Activated naive CD8-positive, alpha-beta T cell treated with anti-CD3 and anti-CD28 coated beads, Interleukin-2, amount 10 ng/mL, durations not matched to agents 7 days and 5 days (primary cell): ENCODE results near the gene VSIR. TPM values are rescaled to one million over a fixed set of nuclear protein-coding genes. Genes with fewer than 3 reads are reported as not detected.

Experiments used
- ATAC-seq: fragments of 150-1000 bp; cut with Tn5 transposase; one replicate; pipeline ENCODE4 v1.10.0; 2021; ENCODE audit warnings: low read depth, moderate library complexity
- POLR2A ChIA-PET: fragments of 350-600 bp; sonication (Branson Sonifier 250); formaldehyde crosslinking; loops from one replicate; lab custom pipeline; 2021; ENCODE audit warnings: antibody characterized with exemption; lab: Charles Lee
- DNase-seq: peaks from one replicate; pipeline ENCODE4 v3.0.0; 2021
- H3K27ac Mint-ChIP-seq: one replicate; pipeline ENCODE4 v1.8.0; 2022; ENCODE audit warnings: mild to moderate bottlenecking, mixed read lengths
- H3K27me3 Mint-ChIP-seq: one replicate; pipeline ENCODE4 v1.8.0; 2022; ENCODE audit warnings: mild to moderate bottlenecking, moderate library complexity, mixed read lengths
- H3K36me3 Mint-ChIP-seq: one replicate; pipeline ENCODE4 v1.8.0; 2021; ENCODE audit warnings: mild to moderate bottlenecking, mixed read lengths
- H3K4me1 Mint-ChIP-seq: one replicate; pipeline ENCODE4 v1.8.0; 2021; ENCODE audit warnings: mixed read lengths
- H3K4me3 Mint-ChIP-seq: one replicate; pipeline ENCODE4 v1.8.0; 2022; ENCODE audit warnings: mild to moderate bottlenecking, moderate library complexity, mixed read lengths
- H3K9me3 Mint-ChIP-seq: one replicate; pipeline ENCODE4 v1.8.0; 2021; ENCODE audit warnings: mixed read lengths
- total RNA-seq, 2 experiments: library from RNA; stranded (reverse); gene quantifications; one replicate each; pipeline ENCODE4 v1.2.3, GENCODE V29; 2021

The VSIR gene
- total RNA-seq, 2 experiments from 2014 or later, result 124 to 125 TPM

- peaks cover 6% of the 10 kb centered on the region for H3K36me3 Mint-ChIP-seq
- ATAC-seq (no peak), DNase-seq (no peak)
- POLR2A ChIA-PET, result interaction anchor here (0.6 to 9.7 kb wide), 6 partner anchors 9 to 1488 kb away, joined by 3 to 71 read pairs (median 4); partner anchors contain the start of gene VSIR
- H3K9me3 Mint-ChIP-seq, result no peaks in the 10 kb centered on the region
- H3K4me3 Mint-ChIP-seq, result peak overlapping the region; percentile 61
- peaks cover 88% of the 10 kb centered on the region for H3K4me1 Mint-ChIP-seq
- H3K27me3 Mint-ChIP-seq, result no peaks in the 10 kb centered on the region
- H3K27ac Mint-ChIP-seq, result peak overlapping the region; percentile 93
Observed at GRCh38 chr10:71743089-71743838, 30.1 kb downstream of the VSIR start.

- Mint-ChIP-seq H3K4me3 (peak overlapping the region; percentile 61), H3K4me1 (peaks cover 87% of the 10 kb centered on the region), H3K9me3 (no peaks in the 10 kb centered on the region), H3K27ac (peak overlapping the region; percentile 93), H3K27me3 (no peaks in the 10 kb centered on the region), H3K36me3 (peaks cover 6% of the 10 kb centered on the region)
- DNase-seq (no peak), ATAC-seq (peak; percentile 24)
- POLR2A ChIA-PET, result interaction anchor here (0.8 to 9.7 kb wide), 9 partner anchors 9 to 34 kb away, joined by 3 to 71 read pairs (median 4); partner anchors contain the start of gene VSIR
Observed at GRCh38 chr10:71742301-71743088, 30.8 kb downstream of the VSIR start.

GRCh38 chr10:71741671-71742070, 31.6 kb downstream of the VSIR start:
- Mint-ChIP-seq H3K4me1 (peaks cover 87% of the 10 kb centered on the region), H3K9me3 (no peaks in the 10 kb centered on the region), H3K27ac (peak overlapping the region; percentile 93), H3K4me3 (peak overlapping the region; percentile 74), H3K36me3 (peaks cover 6% of the 10 kb centered on the region), H3K27me3 (no peaks in the 10 kb centered on the region)
- POLR2A ChIA-PET, result interaction anchor here (0.6 to 9.7 kb wide), 7 partner anchors 11 to 1571 kb away, joined by 3 to 71 read pairs (median 7); partner anchors contain the start of genes SAR1A and VSIR
- no peak for ATAC-seq
- no peak for DNase-seq

- no peaks in the 10 kb centered on the region for H3K9me3 Mint-ChIP-seq
- peaks cover 6% of the 10 kb centered on the region for H3K36me3 Mint-ChIP-seq
- peaks cover 87% of the 10 kb centered on the region for H3K4me1 Mint-ChIP-seq
- no peak for DNase-seq
- no peaks in the 10 kb centered on the region for H3K27me3 Mint-ChIP-seq
- peak overlapping the region; percentile 93 for H3K27ac Mint-ChIP-seq
- POLR2A ChIA-PET, result interaction anchor here (0.6 to 9.7 kb wide), 7 partner anchors 11 to 1570 kb away, joined by 3 to 71 read pairs (median 7); partner anchors contain the start of genes SAR1A and VSIR
- ATAC-seq, result no peak
- H3K4me3 Mint-ChIP-seq, result peak overlapping the region; percentile 74
Observed at GRCh38 chr10:71741029-71741428, 32.3 kb downstream of the VSIR start.

GRCh38 chr10:71740069-71740653, 33.2 kb downstream of the VSIR start:
- H3K4me1 Mint-ChIP-seq, result peaks cover 83% of the 10 kb centered on the region
- H3K4me3 Mint-ChIP-seq, result peak overlapping the region; percentile 5
- POLR2A ChIA-PET, result interaction anchor here (1.0 to 9.7 kb wide), 7 partner anchors 9 to 42 kb away, joined by 3 to 71 read pairs (median 5); partner anchors contain the start of gene VSIR
- no peaks in the 10 kb centered on the region for H3K9me3 Mint-ChIP-seq
- DNase-seq (no peak), ATAC-seq (no peak)
- peaks cover 6% of the 10 kb centered on the region for H3K36me3 Mint-ChIP-seq
- H3K27ac Mint-ChIP-seq, result peak overlapping the region; percentile 93
- no peaks in the 10 kb centered on the region for H3K27me3 Mint-ChIP-seq

GRCh38 chr10:71739358-71739900, 33.9 kb downstream of the VSIR start:
- no peak overlapping the region for H3K4me3 Mint-ChIP-seq
- H3K27ac Mint-ChIP-seq, result peak overlapping the region; percentile 93
- POLR2A ChIA-PET, result interaction anchor here (1.0 to 9.7 kb wide), 6 partner anchors 9 to 42 kb away, joined by 3 to 71 read pairs (median 4); partner anchors contain the start of gene VSIR

GRCh38 chr10:71737834-71738197, 35.5 kb downstream of the VSIR start:
- H3K9me3 Mint-ChIP-seq, result no peaks in the 10 kb centered on the region
- no peaks in the 10 kb centered on the region for H3K27me3 Mint-ChIP-seq
- peaks cover 78% of the 10 kb centered on the region for H3K4me1 Mint-ChIP-seq
- POLR2A ChIA-PET, result interaction anchor here (0.7 to 9.7 kb wide), 4 partner anchors 9 to 35 kb away, joined by 3 to 71 read pairs (median 34); partner anchors contain the start of gene VSIR
- peaks cover 3% of the 10 kb centered on the region for H3K36me3 Mint-ChIP-seq
- ATAC-seq, result no peak
- no peak overlapping the region for H3K4me3 Mint-ChIP-seq
- DNase-seq, result no peak
- H3K27ac Mint-ChIP-seq, result peak overlapping the region; percentile 93

More at GRCh38 chr10:71739358-71739900, 33.9 kb downstream of the VSIR start:
- Mint-ChIP-seq H3K36me3 (peaks cover 3% of the 10 kb centered on the region), H3K9me3 (no peaks in the 10 kb centered on the region), H3K4me1 (peaks cover 83% of the 10 kb centered on the region), H3K27me3 (no peaks in the 10 kb centered on the region)
- no peak for DNase-seq
- ATAC-seq, result no peak

GRCh38 chr10:71737001-71737833, 36.1 kb downstream of the VSIR start:
- Mint-ChIP-seq H3K9me3 (no peaks in the 10 kb centered on the region), H3K4me1 (peaks cover 78% of the 10 kb centered on the region), H3K36me3 (peaks cover under 1% of the 10 kb centered on the region), H3K27me3 (no peaks in the 10 kb centered on the region), H3K27ac (peak overlapping the region; percentile 93), H3K4me3 (peak overlapping the region; percentile 59)
- ATAC-seq (no peak), DNase-seq (no peak)
- POLR2A ChIA-PET, result interaction anchor here (0.7 to 9.7 kb wide), 4 partner anchors 10 to 35 kb away, joined by 3 to 71 read pairs (median 34); partner anchors contain the start of gene VSIR

GRCh38 chr10:71736570-71736952, 36.8 kb downstream of the VSIR start:
- no peaks in the 10 kb centered on the region for H3K9me3 Mint-ChIP-seq
- peaks cover 80% of the 10 kb centered on the region for H3K4me1 Mint-ChIP-seq
- H3K27me3 Mint-ChIP-seq, result no peaks in the 10 kb centered on the region
- ATAC-seq (peak; percentile 5), DNase-seq (no peak)
- H3K27ac Mint-ChIP-seq, result peak overlapping the region; percentile 93
- H3K36me3 Mint-ChIP-seq, result no peaks in the 10 kb centered on the region
- peak overlapping the region; percentile 59 for H3K4me3 Mint-ChIP-seq
- POLR2A ChIA-PET, result interaction anchor here (1.7 to 9.7 kb wide), 5 partner anchors 9 to 36 kb away, joined by 4 to 71 read pairs (median 12); partner anchors contain the start of gene VSIR

GRCh38 chr10:71735709-71736569, 37.4 kb downstream of the VSIR start:
- peak; percentile 85 for ATAC-seq
- Mint-ChIP-seq H3K9me3 (no peaks in the 10 kb centered on the region), H3K36me3 (no peaks in the 10 kb centered on the region), H3K27ac (peak overlapping the region; percentile 93), H3K4me3 (peak overlapping the region; percentile 59), H3K4me1 (peaks cover 79% of the 10 kb centered on the region), H3K27me3 (no peaks in the 10 kb centered on the region)
- POLR2A ChIA-PET, result interaction anchor here (1.2 to 9.7 kb wide), 8 partner anchors 9 to 37 kb away, joined by 3 to 71 read pairs (median 6); partner anchors contain the start of gene VSIR
- peak; percentile 70 for DNase-seq

- Mint-ChIP-seq H3K36me3 (no peaks in the 10 kb centered on the region), H3K27ac (peak overlapping the region; percentile 93), H3K27me3 (no peaks in the 10 kb centered on the region), H3K9me3 (no peaks in the 10 kb centered on the region), H3K4me3 (peak overlapping the region; percentile 59), H3K4me1 (peaks cover 74% of the 10 kb centered on the region)
- POLR2A ChIA-PET, result interaction anchor here (0.9 to 9.7 kb wide), 8 partner anchors 8 to 38 kb away, joined by 3 to 71 read pairs (median 6); partner anchors contain the start of gene VSIR
- ATAC-seq, result no peak
- DNase-seq, result no peak
Observed at GRCh38 chr10:71734797-71735196, 38.5 kb downstream of the VSIR start.
